Measurements from ENCODE around the gene STT3A.
A peak's percentile ranks its signal among the peaks of the same experiment; 100 is the strongest.

GRCh38 chr11:125625630-125626287, 33.1 kb downstream of the STT3A start:
- TF ChIP-seq ATF3 (IDR thresholded peaks at IDR 0.05; ENCODE audit: borderline replicate concordance, extremely low read depth, low read depth, low read length) (peak; percentile 71; the same call in 1 of the 2 replicates), RB1 (IDR thresholded peaks at IDR 0.05; ENCODE audit: borderline replicate concordance) (peak; percentile 100), SMC3 (IDR thresholded peaks at IDR 0.05; ENCODE audit: borderline replicate concordance, low read length) (0 out of 2 replicates have a peak, but pooled peaks have one; percentile 0), CEBPZ (IDR thresholded peaks at IDR 0.05; ENCODE audit: low read depth, low read length) (no peak), BCL3 (IDR thresholded peaks at IDR 0.05; ENCODE audit: borderline replicate concordance, insufficient read depth, low read depth, low read length, poor library complexity, severe bottlenecking) (peak; percentile 14), CTCF (IDR thresholded peaks at IDR 0.05 in 2 of 3, conservative IDR thresholded peaks at IDR 0.05 in 1 of 3; ENCODE audit: control insufficient read depth in 2 of 3, extremely low read depth in 1 of 3, insufficient read depth in 1 of 3, low read depth in 3 of 3, low read length in 3 of 3) (no peak), CHD4 (IDR thresholded peaks at IDR 0.05) (no peak), POLR2AphosphoS5 (IDR thresholded peaks at IDR 0.05; ENCODE audit: low read length) (no peak; the same call in 1 of the 2 replicates), IRF5 (IDR thresholded peaks at IDR 0.05; ENCODE audit: borderline replicate concordance) (no peak), NR2C1 (IDR thresholded peaks at IDR 0.05) (no peak), NKRF (conservative IDR thresholded peaks at IDR 0.05) (peak; percentile 97), EZH2 (IDR thresholded peaks at IDR 0.05; ENCODE audit: borderline replicate concordance, control insufficient read depth, low read depth, low read length) (no peak), PBX3 (IDR thresholded peaks at IDR 0.05; ENCODE audit: insufficient replicate concordance, low read depth, low read length) (no peak)

Data from GM12878 (cell line).